Stomach (tissue), 4 donors: ENCODE measurements around the gene KCNH5.

Source experiments
- EP300 ChIP-seq: sonication (generic); formaldehyde crosslinking; IDR thresholded peaks from one replicate; pipeline ENCODE4 v1.6.1; 2017; ENCODE audit warnings: antibody characterized with exemption
- POLR2A ChIP-seq, 4 donors: fragments of 450-650 bp; IDR thresholded peaks; one replicate each; pipeline ENCODE4 v1.6.1; 2016; ENCODE audit warnings: antibody characterized with exemption in 4 of 4, control low read depth in 2 of 4, mild to moderate bottlenecking in 1 of 4, moderate library complexity in 1 of 4
- POLR2AphosphoS5 ChIP-seq, 3 donors: sonication (generic); formaldehyde crosslinking; IDR thresholded peaks; one replicate each; pipeline ENCODE4 v1.6.1; 2016; ENCODE audit warnings: antibody characterized with exemption in 3 of 3
- TF ChIP-seq, protein P1 (sequence below), 7 experiments: fragments of 450-650 bp in 4 of 7; fragments of 200-600 bp in 3 of 7; sonication (generic) in 3 of 7; IDR thresholded peaks; one replicate each; pipeline ENCODE4 v1.5.1; 2016 to 2019; ENCODE audit warnings: antibody characterized with exemption in 7 of 7, control low read depth in 2 of 7, mild to moderate bottlenecking in 1 of 7

DNA sequence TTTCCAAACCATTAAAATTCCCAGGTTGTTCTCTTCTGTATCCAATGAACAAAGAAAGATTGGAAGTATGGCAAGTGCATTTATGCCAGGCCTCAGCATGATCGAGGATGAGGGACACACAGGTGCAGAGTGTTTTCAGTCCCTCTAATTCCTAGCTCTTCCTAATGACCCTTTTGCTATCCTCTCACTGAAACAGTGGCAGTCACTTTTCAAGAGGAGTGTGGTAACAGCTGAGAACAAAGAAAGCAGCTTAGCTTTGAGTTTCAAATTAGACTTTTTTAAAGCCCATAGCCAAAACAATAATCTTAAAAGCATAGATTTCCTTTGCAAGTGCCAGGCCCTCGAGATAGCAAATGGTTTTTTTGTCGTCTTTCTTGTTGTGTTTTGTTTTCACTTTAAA is 110.8 kb downstream of the KCNH5 start:
- TF ChIP-seq, protein P1, sequence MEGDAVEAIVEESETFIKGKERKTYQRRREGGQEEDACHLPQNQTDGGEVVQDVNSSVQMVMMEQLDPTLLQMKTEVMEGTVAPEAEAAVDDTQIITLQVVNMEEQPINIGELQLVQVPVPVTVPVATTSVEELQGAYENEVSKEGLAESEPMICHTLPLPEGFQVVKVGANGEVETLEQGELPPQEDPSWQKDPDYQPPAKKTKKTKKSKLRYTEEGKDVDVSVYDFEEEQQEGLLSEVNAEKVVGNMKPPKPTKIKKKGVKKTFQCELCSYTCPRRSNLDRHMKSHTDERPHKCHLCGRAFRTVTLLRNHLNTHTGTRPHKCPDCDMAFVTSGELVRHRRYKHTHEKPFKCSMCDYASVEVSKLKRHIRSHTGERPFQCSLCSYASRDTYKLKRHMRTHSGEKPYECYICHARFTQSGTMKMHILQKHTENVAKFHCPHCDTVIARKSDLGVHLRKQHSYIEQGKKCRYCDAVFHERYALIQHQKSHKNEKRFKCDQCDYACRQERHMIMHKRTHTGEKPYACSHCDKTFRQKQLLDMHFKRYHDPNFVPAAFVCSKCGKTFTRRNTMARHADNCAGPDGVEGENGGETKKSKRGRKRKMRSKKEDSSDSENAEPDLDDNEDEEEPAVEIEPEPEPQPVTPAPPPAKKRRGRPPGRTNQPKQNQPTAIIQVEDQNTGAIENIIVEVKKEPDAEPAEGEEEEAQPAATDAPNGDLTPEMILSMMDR (IDR thresholded peaks at IDR 0.05) = no peak
- no peak for TF ChIP-seq EP300
- TF ChIP-seq POLR2A (IDR thresholded peaks at IDR 0.05) = no peak
- no peak for TF ChIP-seq POLR2AphosphoS5 (IDR thresholded peaks at IDR 0.05)
